BLaER1 treated with 17β-estradiol and CSF1 and Interleukin-3, amounts not matched to agents 10 nM and 100 nM (cell line): ENCODE measurements around the gene TRIM46.
"Not testable (repeated sequence)": the region's sequence is repeated elsewhere in the genome, so short reads cannot be mapped to it uniquely, and the experiment has no call there.

Experiments
- H3K27ac ChIP-seq, 11 experiments: shearing (Covaris generic); formaldehyde crosslinking; 2 replicates each; pipeline ENCODE4 v1.8.1; 2022
- H3K27me3 ChIP-seq, 11 experiments: shearing (Covaris generic); formaldehyde crosslinking; 2 replicates each; pipeline ENCODE4 v1.8.1; 2022
- H3K36me3 ChIP-seq, 11 experiments: shearing (Covaris generic); formaldehyde crosslinking; 2 replicates each; pipeline ENCODE4 v1.8.1; 2022
- H3K4me1 ChIP-seq, 10 experiments: shearing (Covaris generic); formaldehyde crosslinking; 2 replicates each; pipeline ENCODE4 v1.8.1; 2022
- H3K4me2 ChIP-seq, 11 experiments: shearing (Covaris generic); formaldehyde crosslinking; 2 replicates each; pipeline ENCODE4 v1.8.1; 2022
- H3K4me3 ChIP-seq, 10 experiments: shearing (Covaris generic); formaldehyde crosslinking; 2 replicates each; pipeline ENCODE4 v1.8.1; 2022
- H3K9ac ChIP-seq, 11 experiments: shearing (Covaris generic); formaldehyde crosslinking; 2 replicates each; pipeline ENCODE4 v1.8.1; 2022
- H3K9me3 ChIP-seq, 11 experiments: shearing (Covaris generic); formaldehyde crosslinking; replicated peaks in 1 of 11; 2 replicates each; pipeline ENCODE4 v1.8.1; 2022
- H4K20me1 ChIP-seq, 11 experiments: shearing (Covaris generic); formaldehyde crosslinking; 2 replicates each; pipeline ENCODE4 v1.8.1; 2022
- Cebpa-rat ChIP-seq, 11 experiments: shearing (Covaris generic); IDR thresholded peaks; 2 replicates each; pipeline ENCODE4 v1.8.1; 2022

TRIM46 gene

DNA sequence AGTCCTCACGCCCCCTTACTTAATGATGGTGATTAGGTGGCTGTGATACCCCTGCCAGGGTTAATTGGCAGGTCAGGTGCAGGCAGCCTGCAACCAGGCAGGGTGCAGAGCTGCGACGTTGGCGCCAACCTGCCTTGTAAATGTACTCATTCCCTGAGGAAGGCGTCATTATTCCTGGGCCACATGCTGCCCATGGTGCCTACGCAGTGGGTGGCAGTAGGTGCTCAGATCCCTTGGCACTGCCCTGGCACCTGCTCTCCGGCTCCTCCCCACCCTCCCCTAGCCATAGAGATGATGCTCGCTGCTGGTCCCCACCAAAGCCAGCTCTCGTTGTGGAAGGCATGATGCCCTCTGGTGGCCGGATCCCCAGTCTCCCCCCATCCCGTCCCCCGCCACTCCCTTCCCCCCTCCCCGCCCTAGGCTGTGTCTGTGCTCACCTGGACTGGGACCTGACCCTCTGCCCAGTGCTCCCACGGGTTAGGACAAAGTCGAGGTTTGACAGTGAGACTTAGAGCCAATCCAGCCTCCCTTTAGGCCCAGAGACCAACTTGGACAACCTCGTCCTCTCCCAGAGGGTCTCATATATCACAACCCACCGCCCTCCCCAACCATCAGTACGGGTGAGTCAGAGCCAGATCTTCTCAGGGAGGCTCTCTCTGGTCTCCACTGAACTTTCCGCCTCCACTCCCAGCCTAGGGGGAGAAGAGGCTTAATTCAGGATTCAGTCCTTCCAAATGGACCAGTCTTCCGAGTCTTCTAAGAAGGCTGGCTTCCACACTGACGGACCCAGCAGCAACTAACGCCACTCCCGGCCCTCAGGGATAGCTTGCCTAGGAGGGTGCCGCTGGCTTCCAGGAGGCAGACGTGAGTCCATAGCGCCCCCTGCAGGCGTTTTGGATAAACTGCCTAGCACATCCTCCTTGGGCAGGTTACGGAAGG is 6.2 kb upstream of the TRIM46 start:
- H3K27ac ChIP-seq: peak overlapping the region in 10 of 11 experiments; percentile 42 to 92 (median 82); a peak in 18 of 22 replicates
- TF ChIP-seq Cebpa-rat (IDR thresholded peaks at IDR 0.05): no peak
- H3K4me2 ChIP-seq: peak overlapping the region; percentile 79 to 97 (median 89)
- H3K9me3 ChIP-seq: peaks cover 6 to 11% (median 9%) of the 10 kb centered on the region in 11 experiments; a peak in 13 of 22 replicates
- H3K9ac ChIP-seq: peak overlapping the region in 9 of 11 experiments; percentile 43 to 81 (median 77); a peak in 20 of 22 replicates
- no peaks in the 10 kb centered on the region for H3K27me3 ChIP-seq
- H3K4me3 ChIP-seq: peak overlapping the region; percentile 25 to 59 (median 46); a peak in 15 of 20 replicates
- peaks cover 26 to 37% (median 31%) of the 10 kb centered on the region in 11 experiments for H3K36me3 ChIP-seq
- peaks cover 0 to 21% (median 0%) of the 10 kb centered on the region in 11 experiments; a peak in 5 of 22 replicates for H4K20me1 ChIP-seq
- H3K4me1 ChIP-seq: peaks cover 31 to 51% (median 46%) of the 10 kb centered on the region in 10 experiments

GRCh38 chr1:155168105-155168445 is 5.6 kb upstream of the TRIM46 start:
- H3K9ac ChIP-seq: peak overlapping the region in 4 of 11 experiments; percentile 40 to 72 (median 66); a peak in 2 of 22 replicates
- peaks cover 6 to 11% (median 9%) of the 10 kb centered on the region in 11 experiments; a peak in 13 of 22 replicates for H3K9me3 ChIP-seq
- not testable (repeated sequence) for H3K27me3 ChIP-seq
- H3K4me3 ChIP-seq: peak overlapping the region in 1 of 10 experiments; percentile 49; a peak in 1 of 20 replicates
- peak overlapping the region in 2 of 11 experiments; percentile 87 to 92; a peak in 3 of 22 replicates for H3K27ac ChIP-seq
- peaks cover 26 to 37% (median 31%) of the 10 kb centered on the region in 11 experiments for H3K36me3 ChIP-seq
- H3K4me2 ChIP-seq: peak overlapping the region; percentile 79 to 97 (median 89); a peak in 18 of 22 replicates
- H3K4me1 ChIP-seq: peaks cover 32 to 52% (median 47%) of the 10 kb centered on the region in 10 experiments
- H4K20me1 ChIP-seq: peaks cover 0 to 21% (median 0%) of the 10 kb centered on the region in 11 experiments; a peak in 5 of 22 replicates

GRCh38 chr1:155168456-155169210 is 5.0 kb upstream of the TRIM46 start:
- Histone ChIP-seq H4K20me1 (peaks cover 0 to 21% (median 0%) of the 10 kb centered on the region in 11 experiments; a peak in 5 of 22 replicates), H3K4me2 (peak overlapping the region in 6 of 11 experiments; percentile 79 to 94 (median 88); a peak in 5 of 22 replicates), H3K9me3 (peaks cover 6 to 11% (median 9%) of the 10 kb centered on the region in 11 experiments; a peak in 13 of 22 replicates), H3K27ac (no peak overlapping the region), H3K4me1 (peaks cover 32 to 57% (median 52%) of the 10 kb centered on the region in 10 experiments), H3K9ac (no peak overlapping the region), H3K27me3 (no peaks in the 10 kb centered on the region), H3K4me3 (no peak overlapping the region), H3K36me3 (peaks cover 26 to 37% (median 31%) of the 10 kb centered on the region in 11 experiments)
- TF ChIP-seq Cebpa-rat (IDR thresholded peaks at IDR 0.05): no peak

- TF ChIP-seq Cebpa-rat (IDR thresholded peaks at IDR 0.05): no peak
- Histone ChIP-seq H3K9me3 (peaks cover 3 to 5% (median 4%) of the 10 kb centered on the region in 11 experiments; a peak in 13 of 22 replicates), H3K36me3 (peaks cover 26 to 37% (median 31%) of the 10 kb centered on the region in 11 experiments), H3K4me2 (no peak overlapping the region), H3K9ac (peak overlapping the region in 1 of 11 experiments; percentile 29; a peak in 1 of 22 replicates), H3K4me1 (peaks cover 32 to 63% (median 56%) of the 10 kb centered on the region in 10 experiments), H3K4me3 (no peak overlapping the region), H3K27ac (no peak overlapping the region), H4K20me1 (peaks cover 0 to 21% (median 0%) of the 10 kb centered on the region in 11 experiments; a peak in 5 of 22 replicates), H3K27me3 (no peaks in the 10 kb centered on the region)
These were observed 4.1 kb upstream of the TRIM46 start for GRCh38 chr1:155169541-155169940.

DNA sequence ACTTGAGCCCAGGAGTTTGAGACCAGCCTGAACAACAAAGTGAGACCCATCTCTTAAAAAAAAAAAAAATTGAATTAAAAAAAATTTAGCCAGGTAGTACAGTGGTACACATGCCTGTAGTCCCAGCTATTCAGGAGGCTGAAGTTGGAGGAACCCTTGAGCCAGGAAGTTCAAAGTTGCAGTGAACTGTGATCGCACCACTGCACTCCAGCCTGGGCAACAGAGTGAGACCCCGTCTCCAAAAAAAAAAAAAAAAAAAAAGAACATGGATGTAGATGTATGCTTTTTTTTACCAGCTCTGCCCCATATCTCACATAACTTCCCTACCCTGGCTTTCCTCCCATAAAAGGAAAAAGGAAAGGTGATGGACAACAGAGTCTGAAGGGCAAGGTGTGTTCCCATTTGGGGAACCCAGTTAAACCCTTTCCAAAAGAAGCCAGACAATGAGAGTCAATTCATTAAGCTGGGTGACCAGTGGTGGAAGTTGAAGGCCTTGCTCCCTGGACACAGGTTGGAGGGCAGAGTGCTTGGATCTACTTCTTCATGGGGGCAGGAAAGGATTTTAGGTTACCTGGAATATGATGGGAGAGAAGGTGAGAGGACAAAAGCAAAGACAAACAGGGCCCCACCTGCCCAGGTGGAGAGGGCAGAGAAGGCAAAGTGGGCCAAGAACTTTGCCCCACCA is 3.4 kb upstream of the TRIM46 start:
- Histone ChIP-seq H3K27ac (no peak overlapping the region), H4K20me1 (peaks cover 0 to 21% (median 0%) of the 10 kb centered on the region in 11 experiments; a peak in 5 of 22 replicates), H3K27me3 (no peaks in the 10 kb centered on the region), H3K9ac (peak overlapping the region in 5 of 11 experiments; percentile 26 to 95 (median 92); a peak in 2 of 22 replicates), H3K9me3 (no peaks in the 10 kb centered on the region), H3K4me3 (no peak overlapping the region), H3K4me1 (peaks cover 38 to 66% (median 61%) of the 10 kb centered on the region in 10 experiments), H3K4me2 (no peak overlapping the region), H3K36me3 (peaks cover 26 to 37% (median 31%) of the 10 kb centered on the region in 11 experiments)
- no peak for TF ChIP-seq Cebpa-rat (IDR thresholded peaks at IDR 0.05)

- TF ChIP-seq Cebpa-rat (IDR thresholded peaks at IDR 0.05): no peak
- Histone ChIP-seq H4K20me1 (peaks cover 0 to 21% (median 0%) of the 10 kb centered on the region in 11 experiments; a peak in 5 of 22 replicates), H3K4me1 (peaks cover 43 to 66% (median 61%) of the 10 kb centered on the region in 10 experiments), H3K27ac (no peak overlapping the region), H3K36me3 (peaks cover 26 to 37% (median 31%) of the 10 kb centered on the region in 11 experiments), H3K4me2 (0 out of 22 replicates have a peak overlapping the region, but pooled peaks of 1 of the 11 experiments have one; percentile 98), H3K9me3 (no peaks in the 10 kb centered on the region), H3K9ac (peak overlapping the region in 9 of 11 experiments; percentile 9 to 95 (median 92); a peak in 11 of 22 replicates), H3K4me3 (no peak overlapping the region), H3K27me3 (no peaks in the 10 kb centered on the region)
These were observed 2.8 kb upstream of the TRIM46 start for GRCh38 chr1:155170806-155171205.

- peaks cover 45 to 67% (median 62%) of the 10 kb centered on the region in 10 experiments for H3K4me1 ChIP-seq
- TF ChIP-seq Cebpa-rat (IDR thresholded peaks at IDR 0.05): no peak
These were observed 1.6 kb upstream of the TRIM46 start for GRCh38 chr1:155171836-155172731.

More at GRCh38 chr1:155171836-155172731, 1.6 kb upstream of the TRIM46 start:
- Histone ChIP-seq H3K9ac (peak overlapping the region; percentile 86 to 97 (median 92)), H3K4me3 (peak overlapping the region; percentile 73 to 93 (median 84)), H4K20me1 (peaks cover 0 to 21% (median 0%) of the 10 kb centered on the region in 11 experiments; a peak in 5 of 22 replicates), H3K9me3 (no peaks in the 10 kb centered on the region), H3K27me3 (no peaks in the 10 kb centered on the region), H3K27ac (peak overlapping the region; percentile 84 to 95 (median 91); a peak in 20 of 22 replicates), H3K4me2 (peak overlapping the region; percentile 90 to 99 (median 97)), H3K36me3 (peaks cover 29 to 42% (median 35%) of the 10 kb centered on the region in 11 experiments)
